Hepatocyte (in vitro differentiated cells): Measurements from ENCODE around the gene TMPRSS11D.

Experiments
- EZH2 ChIP-seq: fragments of 200-600 bp; sonication (generic); IDR thresholded peaks from 2 replicates; pipeline ENCODE4 v1.6.1; 2016; ENCODE audit warnings: antibody characterized with exemption, mild to moderate bottlenecking, borderline replicate concordance
- EZH2phosphoT487 ChIP-seq: fragments of 200-600 bp; sonication (generic); IDR thresholded peaks from one replicate; pipeline ENCODE4 v1.6.1; 2018; ENCODE audit warnings: antibody characterized with exemption, mild to moderate bottlenecking, low read depth, moderate library complexity; ENCODE audit not compliant: unreplicated experiment, severe bottlenecking

DNA sequence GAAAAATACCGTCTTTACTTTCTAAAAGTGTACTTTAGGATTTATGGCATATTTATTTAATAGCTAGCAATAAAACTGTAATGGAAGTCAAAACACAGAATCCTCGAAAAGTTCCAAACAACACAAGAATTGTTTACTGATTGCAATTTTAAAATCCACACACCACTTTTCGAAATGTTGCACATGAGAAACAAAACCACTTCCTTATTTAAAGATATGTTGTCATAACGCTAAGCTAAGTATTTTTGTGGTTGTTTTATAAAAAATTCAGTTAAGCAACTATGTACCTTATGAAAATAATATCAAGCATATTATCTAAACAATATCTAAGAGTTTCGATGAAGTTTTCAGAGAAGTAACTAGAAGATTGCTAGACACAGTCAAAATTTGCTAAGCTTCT is 344 bp downstream of the TMPRSS11D start:
- TF ChIP-seq EZH2 (no peak), EZH2phosphoT487 (no peak)
